ENCODE data around the gene SEMA4C. TPM values are rescaled to one million over a fixed set of nuclear protein-coding genes. Genes with fewer than 3 reads are reported as not detected.

Gene SEMA4C
- total and polyA plus RNA-seq, 2 experiments from 2014 or later: 27.9 to 53.6 TPM

DNA sequence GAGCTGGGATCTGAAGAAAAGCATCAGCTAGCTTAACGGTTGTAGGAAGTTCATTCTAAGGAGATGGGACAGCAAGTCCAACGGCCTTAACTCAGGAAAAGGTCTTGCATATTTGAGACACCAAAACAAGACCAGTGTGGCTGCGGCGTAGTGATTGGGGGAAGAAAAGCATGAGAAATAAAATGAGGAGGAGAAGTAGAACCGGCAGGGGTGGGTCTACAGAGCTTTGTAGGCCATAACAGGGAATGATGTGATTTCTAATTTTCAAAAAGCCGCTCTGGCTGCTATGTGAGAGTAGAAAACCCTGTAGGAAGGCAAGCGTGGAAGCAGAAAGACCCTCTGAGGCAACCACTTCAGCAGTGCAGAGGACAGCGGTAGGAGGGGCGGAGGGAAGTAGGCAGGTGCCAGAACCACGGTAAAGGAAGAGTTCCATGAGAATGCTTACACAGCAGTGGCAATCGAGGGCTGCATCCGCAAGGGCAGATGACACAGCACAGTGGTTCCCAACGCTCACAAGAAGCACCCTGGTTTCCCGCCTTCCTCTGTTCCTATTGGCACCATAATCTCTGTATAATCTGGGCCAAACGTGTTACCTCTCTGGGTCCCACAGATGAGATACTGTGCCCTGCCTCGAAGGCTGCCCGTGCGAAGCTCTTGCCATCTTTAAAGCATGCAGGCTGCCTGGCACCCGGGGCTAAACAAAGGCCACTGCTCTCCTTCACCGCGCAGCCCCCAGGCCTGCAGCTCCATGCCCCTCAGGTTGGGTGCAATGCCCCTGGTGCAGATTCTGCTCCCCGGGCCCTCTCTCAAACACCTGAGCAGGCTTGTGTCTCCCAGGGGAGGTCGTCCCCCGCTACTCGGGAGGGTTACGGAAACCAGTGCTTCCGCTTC is 12.9 kb downstream of the SEMA4C start:
- TF ChIP-seq, protein P1, sequence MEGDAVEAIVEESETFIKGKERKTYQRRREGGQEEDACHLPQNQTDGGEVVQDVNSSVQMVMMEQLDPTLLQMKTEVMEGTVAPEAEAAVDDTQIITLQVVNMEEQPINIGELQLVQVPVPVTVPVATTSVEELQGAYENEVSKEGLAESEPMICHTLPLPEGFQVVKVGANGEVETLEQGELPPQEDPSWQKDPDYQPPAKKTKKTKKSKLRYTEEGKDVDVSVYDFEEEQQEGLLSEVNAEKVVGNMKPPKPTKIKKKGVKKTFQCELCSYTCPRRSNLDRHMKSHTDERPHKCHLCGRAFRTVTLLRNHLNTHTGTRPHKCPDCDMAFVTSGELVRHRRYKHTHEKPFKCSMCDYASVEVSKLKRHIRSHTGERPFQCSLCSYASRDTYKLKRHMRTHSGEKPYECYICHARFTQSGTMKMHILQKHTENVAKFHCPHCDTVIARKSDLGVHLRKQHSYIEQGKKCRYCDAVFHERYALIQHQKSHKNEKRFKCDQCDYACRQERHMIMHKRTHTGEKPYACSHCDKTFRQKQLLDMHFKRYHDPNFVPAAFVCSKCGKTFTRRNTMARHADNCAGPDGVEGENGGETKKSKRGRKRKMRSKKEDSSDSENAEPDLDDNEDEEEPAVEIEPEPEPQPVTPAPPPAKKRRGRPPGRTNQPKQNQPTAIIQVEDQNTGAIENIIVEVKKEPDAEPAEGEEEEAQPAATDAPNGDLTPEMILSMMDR (IDR thresholded peaks at IDR 0.05; ENCODE audit: low read depth, low read length): no peak
- DNase-seq (ENCODE audit: low read depth in 1 of 2, low spot score in 1 of 2): peak in 1 of 2 donors; percentile 37
- Histone ChIP-seq H3K27me3 (no peaks in the 10 kb centered on the region), H3K27ac (no peak overlapping the region), H3K36me3 (peaks cover 21% of the 10 kb centered on the region), H3K4me3 (peak overlapping the region; percentile 57), H3K4me1 (ENCODE audit: low read depth) (peaks cover 3% of the 10 kb centered on the region), H3K9me3 (ENCODE audit: low read depth) (no peaks in the 10 kb centered on the region)

GRCh38 chr2:96853321-96853720 is 16.6 kb downstream of the SEMA4C start:
- H3K27me3 ChIP-seq: no peaks in the 10 kb centered on the region
- no peaks in the 10 kb centered on the region for H3K9me3 ChIP-seq (ENCODE audit: low read depth)
- TF ChIP-seq, protein P1 (IDR thresholded peaks at IDR 0.05; ENCODE audit: low read depth, low read length): no peak
- H3K4me1 ChIP-seq (ENCODE audit: low read depth): no peaks in the 10 kb centered on the region
- DNase-seq (ENCODE audit: low read depth in 1 of 2, low spot score in 1 of 2): no peak
- no peak overlapping the region for H3K4me3 ChIP-seq
- peaks cover 17% of the 10 kb centered on the region for H3K36me3 ChIP-seq
- H3K27ac ChIP-seq: no peak overlapping the region

GRCh38 chr2:96852667-96853066 is 17.2 kb downstream of the SEMA4C start:
- no peak for DNase-seq (ENCODE audit: low read depth in 1 of 2, low spot score in 1 of 2)

DNA sequence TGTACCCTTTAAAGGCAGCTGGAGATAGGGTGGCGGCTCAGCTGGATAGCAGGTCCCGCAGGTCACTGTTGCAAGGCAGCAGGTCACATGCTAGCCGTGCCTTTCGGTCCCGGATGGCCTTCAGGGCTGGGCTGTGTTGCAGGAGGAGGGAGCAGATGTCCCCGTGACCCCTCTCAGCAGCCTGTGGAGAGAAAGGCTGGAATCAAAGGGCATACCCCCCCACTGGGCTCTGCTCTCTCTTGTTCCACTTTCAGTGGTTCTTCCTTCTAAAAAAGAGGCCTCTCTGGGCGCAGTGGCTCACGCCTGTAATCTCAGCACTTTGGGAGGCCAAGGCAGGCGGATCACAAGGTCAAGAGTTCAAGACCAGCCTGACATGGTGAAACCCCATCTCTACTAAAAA is 21.6 kb downstream of the SEMA4C start:
- no peaks in the 10 kb centered on the region for H3K9me3 ChIP-seq (ENCODE audit: low read depth)
- peak overlapping the region; percentile 74 for H3K27ac ChIP-seq
- peaks cover 3% of the 10 kb centered on the region for H3K4me1 ChIP-seq (ENCODE audit: low read depth)
- H3K4me3 ChIP-seq: no peak overlapping the region
- peak in 1 of 2 donors; percentile 48 for DNase-seq (ENCODE audit: low read depth in 1 of 2, low spot score in 1 of 2)
- TF ChIP-seq, protein P1 (IDR thresholded peaks at IDR 0.05; ENCODE audit: low read depth, low read length): no peak
- H3K36me3 ChIP-seq: peaks cover 17% of the 10 kb centered on the region
- no peaks in the 10 kb centered on the region for H3K27me3 ChIP-seq

More at GRCh38 chr2:96852667-96853066, 17.2 kb downstream of the SEMA4C start:
- H3K27ac ChIP-seq: no peak overlapping the region
- H3K4me3 ChIP-seq: no peak overlapping the region
- TF ChIP-seq, protein P1 (IDR thresholded peaks at IDR 0.05; ENCODE audit: low read depth, low read length): no peak
- H3K4me1 ChIP-seq (ENCODE audit: low read depth): peaks cover 3% of the 10 kb centered on the region
- H3K36me3 ChIP-seq: peaks cover 17% of the 10 kb centered on the region
- no peaks in the 10 kb centered on the region for H3K9me3 ChIP-seq (ENCODE audit: low read depth)
- no peaks in the 10 kb centered on the region for H3K27me3 ChIP-seq

DNA sequence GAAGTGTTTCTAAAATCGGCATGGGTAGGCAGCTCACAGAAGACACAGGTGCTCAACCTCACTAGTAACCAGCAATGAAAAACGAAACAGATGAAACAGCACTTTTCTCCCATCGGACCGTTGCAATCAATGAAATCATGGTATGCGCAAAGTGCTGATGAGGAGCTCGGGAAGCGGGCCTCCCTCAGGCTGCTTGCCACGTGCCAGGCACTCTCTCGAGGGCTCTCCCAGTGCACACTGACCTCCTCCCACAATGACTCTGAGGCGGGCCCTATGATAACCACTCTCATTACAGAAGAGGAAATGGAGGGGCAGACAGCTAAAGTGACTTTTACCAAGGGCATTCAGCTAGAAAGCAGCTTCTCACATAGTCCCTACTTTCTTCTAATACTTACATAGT is 22.3 kb downstream of the SEMA4C start:
- DNase-seq (ENCODE audit: low read depth in 1 of 2, low spot score in 1 of 2): no peak
- TF ChIP-seq, protein P1 (IDR thresholded peaks at IDR 0.05; ENCODE audit: low read depth, low read length): no peak
- no peaks in the 10 kb centered on the region for H3K9me3 ChIP-seq (ENCODE audit: low read depth)
- peaks cover 7% of the 10 kb centered on the region for H3K4me1 ChIP-seq (ENCODE audit: low read depth)
- H3K36me3 ChIP-seq: peaks cover 13% of the 10 kb centered on the region
- H3K27ac ChIP-seq: peak overlapping the region; percentile 74
- H3K27me3 ChIP-seq: no peaks in the 10 kb centered on the region
- no peak overlapping the region for H3K4me3 ChIP-seq

Data from cardiac muscle cell (in vitro differentiated cells and primary cell).